ENCODE results near the gene ILK. TPM values are rescaled to one million over a fixed set of nuclear protein-coding genes. Genes with fewer than 3 reads are reported as not detected.

ILK gene
- total RNA-seq, 2 donors from 2014 or later = 114 to 118 TPM

DNA sequence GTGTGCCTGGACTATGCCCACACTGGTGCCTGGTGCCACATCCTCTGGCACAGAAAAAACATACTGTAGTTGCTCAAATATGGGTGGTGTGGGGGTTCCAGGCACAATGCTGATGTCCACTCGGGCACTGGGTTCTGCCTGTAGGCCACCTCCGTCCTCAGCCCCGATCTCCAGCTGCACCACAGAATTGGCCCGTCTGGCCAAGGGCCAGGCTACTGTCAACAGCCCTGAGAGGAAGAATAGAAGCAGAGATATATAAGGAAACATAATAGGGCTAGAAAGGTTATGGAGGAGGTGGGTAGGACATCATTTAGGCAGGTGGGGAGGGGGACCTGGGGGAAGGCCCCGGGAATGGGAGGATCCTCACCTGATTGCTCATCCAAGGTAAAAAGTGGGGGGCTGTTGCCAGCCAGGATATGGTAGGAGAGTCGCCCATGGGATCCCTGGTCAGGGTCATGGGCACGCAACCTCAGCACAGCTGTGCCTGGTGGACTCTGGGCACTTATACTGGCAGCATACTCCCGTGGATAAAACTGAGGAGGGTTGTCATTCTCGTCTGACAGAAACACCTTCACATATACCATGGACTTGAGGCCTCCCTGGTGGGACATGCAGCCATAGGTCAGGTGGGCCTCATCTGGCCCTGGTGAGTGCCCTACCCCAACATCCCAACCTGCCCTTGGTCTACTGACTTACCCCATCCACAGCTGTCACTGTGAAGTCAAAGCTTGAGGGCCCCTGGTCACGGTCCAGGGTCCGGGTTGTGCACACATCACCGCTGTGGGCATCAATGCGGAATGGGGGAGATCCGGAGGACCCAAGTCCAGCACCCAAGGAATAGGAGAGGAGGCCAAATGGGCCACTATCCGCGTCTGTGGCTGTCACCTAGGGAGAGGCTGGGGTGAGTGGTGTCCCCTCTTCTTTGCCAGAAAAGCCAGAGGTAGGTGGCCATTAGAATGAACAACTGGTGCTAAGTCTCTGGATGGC is 30.1 kb downstream of the ILK start:
- Mint-ChIP-seq H3K4me3 (no peak overlapping the region), H3K9me3 (no peaks in the 10 kb centered on the region), H3K27me3 (ENCODE audit: low read depth) (no peaks in the 10 kb centered on the region), H3K4me1 (ENCODE audit: low read depth) (no peaks in the 10 kb centered on the region), H3K36me3 (ENCODE audit: insufficient read depth in 2 of 2) (no peaks in the 10 kb centered on the region), H3K27ac (no peak overlapping the region)
- ATAC-seq (replicated peaks in 1 of 2) (no peak), DNase-seq (no peak)

DNA sequence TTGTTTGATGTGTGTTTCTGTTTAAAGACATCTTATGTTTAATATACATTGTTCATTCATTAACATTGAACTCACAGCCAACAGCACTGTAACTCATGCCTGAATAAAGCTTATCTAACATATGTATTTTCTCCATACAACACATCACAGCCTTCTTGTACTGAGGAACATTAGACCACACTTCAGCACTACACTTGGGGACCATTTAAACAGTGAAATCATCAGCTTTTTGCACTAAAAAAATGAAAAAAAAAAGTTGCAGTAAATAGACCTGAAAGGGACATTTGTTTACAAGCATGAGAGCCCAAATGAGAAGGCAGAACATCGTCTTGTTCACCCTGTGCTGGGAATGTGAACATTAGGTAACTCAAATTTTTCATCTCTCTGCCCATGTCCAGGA is 31.0 kb downstream of the ILK start:
- Mint-ChIP-seq H3K9me3 (no peaks in the 10 kb centered on the region), H3K27me3 (ENCODE audit: low read depth) (no peaks in the 10 kb centered on the region), H3K36me3 (ENCODE audit: insufficient read depth in 2 of 2) (no peaks in the 10 kb centered on the region), H3K4me3 (no peak overlapping the region), H3K27ac (no peak overlapping the region), H3K4me1 (ENCODE audit: low read depth) (peaks cover 3% of the 10 kb centered on the region)
- DNase-seq (no peak), ATAC-seq (replicated peaks in 1 of 2) (no peak)

DNA sequence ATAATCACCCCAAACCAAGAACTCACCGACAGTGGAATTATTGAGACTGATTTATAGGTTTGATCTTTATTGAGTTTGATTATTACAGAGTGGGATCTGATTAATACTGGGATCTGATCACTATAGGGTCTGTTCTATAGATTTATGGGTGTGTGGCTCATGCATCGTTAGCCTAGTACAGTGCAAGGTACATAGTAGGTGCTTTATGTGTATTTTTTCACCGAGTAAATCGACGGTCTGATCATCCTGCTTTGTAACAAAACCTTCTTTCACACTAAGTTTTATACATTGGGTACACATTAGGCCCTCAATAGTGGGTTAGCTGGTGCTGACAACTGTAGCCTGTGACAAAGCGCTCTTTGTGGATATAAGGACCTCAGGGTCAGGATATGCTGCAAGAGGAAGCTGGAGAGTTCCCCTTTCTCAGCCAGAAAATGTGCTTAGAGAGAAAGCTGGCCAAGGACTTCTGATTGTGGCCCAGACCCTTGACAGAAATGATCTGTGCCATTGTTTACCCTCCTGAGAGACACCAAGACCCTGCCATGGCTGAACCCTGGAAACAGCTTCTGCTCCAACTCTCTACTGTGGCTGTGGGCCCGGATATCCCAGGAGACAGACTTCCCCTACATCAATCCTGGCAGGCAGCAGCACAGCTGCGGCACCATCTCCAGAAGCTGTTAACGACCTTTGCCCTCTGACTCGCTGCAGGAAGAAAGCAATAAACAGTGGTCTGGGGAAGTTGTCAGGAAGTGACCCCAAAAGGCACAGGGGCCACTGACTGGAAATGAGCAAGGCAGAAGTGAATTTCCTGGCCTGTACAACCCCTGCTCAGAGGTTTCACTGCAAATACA is 31.7 kb downstream of the ILK start:
- ATAC-seq (replicated peaks in 1 of 2) (peak in 1 of 2 donors; percentile 54), DNase-seq (no peak)
- peak overlapping the region; percentile 20 for H3K27ac Mint-ChIP-seq
- peaks cover 5% of the 10 kb centered on the region for H3K4me1 Mint-ChIP-seq (ENCODE audit: low read depth)
- no peaks in the 10 kb centered on the region for H3K9me3 Mint-ChIP-seq
- no peaks in the 10 kb centered on the region for H3K36me3 Mint-ChIP-seq (ENCODE audit: insufficient read depth in 2 of 2)
- H3K27me3 Mint-ChIP-seq (ENCODE audit: low read depth) = no peaks in the 10 kb centered on the region
- H3K4me3 Mint-ChIP-seq = no peak overlapping the region

DNA sequence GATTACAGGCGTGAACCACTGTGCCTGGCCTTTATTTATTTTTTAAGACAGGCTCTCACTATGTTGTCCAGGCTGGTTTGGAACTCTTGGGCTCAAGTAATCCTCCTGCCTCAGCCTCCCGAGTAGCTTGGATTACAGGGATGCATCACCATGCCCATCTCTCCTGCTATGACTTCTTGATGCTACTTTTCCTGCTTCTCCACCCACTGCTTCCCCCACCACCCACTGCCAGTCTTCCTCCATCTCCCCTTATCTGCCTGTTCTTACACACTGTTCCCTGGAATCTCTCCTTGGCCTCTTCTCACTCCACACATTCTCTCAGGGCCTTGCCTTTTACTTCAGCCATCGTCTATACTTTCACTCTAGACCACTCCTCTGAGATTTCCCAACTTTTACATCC is 32.9 kb downstream of the ILK start:
- Mint-ChIP-seq H3K4me1 (ENCODE audit: low read depth) (peaks cover 5% of the 10 kb centered on the region), H3K27me3 (ENCODE audit: low read depth) (no peaks in the 10 kb centered on the region), H3K9me3 (no peaks in the 10 kb centered on the region), H3K27ac (no peak overlapping the region), H3K4me3 (no peak overlapping the region), H3K36me3 (ENCODE audit: insufficient read depth in 2 of 2) (no peaks in the 10 kb centered on the region)
- DNase-seq (no peak), ATAC-seq (replicated peaks in 1 of 2) (no peak)

DNA sequence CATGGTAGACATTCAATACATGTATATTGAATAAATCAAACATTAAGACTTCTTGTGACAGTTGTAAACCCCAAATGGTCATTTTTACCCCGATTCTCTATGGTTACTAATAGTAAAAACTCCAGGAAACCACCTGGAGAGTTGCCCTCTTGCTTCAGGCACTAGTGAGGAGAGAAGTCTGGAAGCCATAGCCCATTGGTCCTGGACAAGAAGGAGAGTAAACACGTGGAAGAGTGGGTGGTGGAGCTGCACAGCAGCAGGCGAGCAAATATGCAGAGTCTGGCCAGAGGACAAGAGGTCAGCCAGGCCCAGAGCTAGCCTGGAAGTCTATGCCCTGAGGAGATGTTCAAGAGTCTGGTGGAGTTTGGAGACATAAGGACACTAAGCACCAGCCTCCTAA is 34.3 kb downstream of the ILK start:
- no peaks in the 10 kb centered on the region for H3K9me3 Mint-ChIP-seq
- no peaks in the 10 kb centered on the region for H3K36me3 Mint-ChIP-seq (ENCODE audit: insufficient read depth in 2 of 2)
- DNase-seq = no peak
- H3K4me1 Mint-ChIP-seq (ENCODE audit: low read depth) = peaks cover 5% of the 10 kb centered on the region
- no peak overlapping the region for H3K27ac Mint-ChIP-seq
- no peak for ATAC-seq (replicated peaks in 1 of 2)
- no peaks in the 10 kb centered on the region for H3K27me3 Mint-ChIP-seq (ENCODE audit: low read depth)
- H3K4me3 Mint-ChIP-seq = no peak overlapping the region

DNA sequence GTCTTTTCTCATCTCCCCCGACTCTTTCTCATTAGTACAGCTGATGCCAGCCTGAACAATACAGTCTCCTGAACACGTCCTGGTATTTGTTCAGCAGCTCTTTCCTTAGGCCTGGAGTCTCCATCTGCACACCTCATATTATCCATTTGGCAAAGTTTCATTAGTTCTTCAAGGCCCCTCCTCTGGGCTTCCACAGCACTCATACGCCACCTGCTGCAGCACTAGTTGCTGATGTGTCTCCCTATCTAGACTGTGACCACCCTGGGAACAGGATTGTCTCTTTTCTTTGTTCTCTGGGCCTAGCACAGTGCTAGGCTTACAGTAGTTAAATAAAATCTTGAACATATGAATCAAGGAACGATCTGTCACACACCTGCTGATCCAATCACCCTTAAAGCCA is 34.9 kb downstream of the ILK start:
- Mint-ChIP-seq H3K27me3 (ENCODE audit: low read depth) (no peaks in the 10 kb centered on the region), H3K4me1 (ENCODE audit: low read depth) (peaks cover 5% of the 10 kb centered on the region), H3K36me3 (ENCODE audit: insufficient read depth in 2 of 2) (no peaks in the 10 kb centered on the region), H3K9me3 (no peaks in the 10 kb centered on the region), H3K4me3 (no peak overlapping the region), H3K27ac (no peak overlapping the region)
- ATAC-seq (replicated peaks in 1 of 2) (no peak), DNase-seq (no peak)

DNA sequence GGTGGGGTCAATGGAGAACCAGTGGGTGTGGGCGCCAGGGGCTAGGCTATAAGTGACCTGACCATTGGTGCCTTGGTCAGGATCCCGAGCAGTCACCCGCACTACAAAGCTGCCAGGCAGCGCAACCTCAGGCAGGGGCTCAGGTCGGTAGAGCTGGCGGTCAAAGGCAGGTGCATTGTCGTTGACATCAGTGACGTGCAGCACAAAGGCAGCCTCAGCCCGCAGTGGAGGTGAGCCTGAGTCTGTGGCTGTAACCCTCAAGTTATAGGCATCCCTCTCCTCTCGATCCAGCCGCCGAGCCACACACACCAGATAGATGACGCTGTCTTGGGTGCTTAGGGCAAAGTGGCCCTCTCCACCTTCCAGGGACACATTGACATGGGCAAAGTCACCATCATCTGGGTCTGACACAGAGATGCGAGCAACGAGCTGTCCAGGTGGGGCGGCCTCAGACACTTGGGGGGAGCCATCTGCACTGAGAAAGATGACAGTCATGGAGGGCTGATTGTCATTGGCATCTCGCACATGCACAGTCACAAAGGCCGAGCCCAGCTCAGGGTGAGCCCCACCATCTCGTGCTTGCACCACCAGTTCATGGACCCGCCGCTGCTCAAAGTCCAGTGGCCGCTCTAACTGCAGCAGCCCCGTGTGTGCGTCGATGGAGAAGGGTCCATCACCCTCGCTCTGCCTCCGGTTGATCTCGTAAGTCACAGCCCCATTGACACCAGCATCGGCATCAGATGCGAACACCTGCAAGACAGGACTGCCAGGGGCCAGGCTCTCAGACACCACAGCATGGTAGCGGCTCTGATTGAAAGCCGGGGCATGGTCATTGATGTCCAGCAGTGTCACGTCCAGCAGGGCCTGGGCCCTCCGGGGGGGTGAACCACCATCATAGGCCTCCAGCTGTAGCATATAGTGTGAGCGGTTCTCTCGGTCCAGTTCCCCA is 36.7 kb downstream of the ILK start:
- no peak overlapping the region for H3K4me3 Mint-ChIP-seq
- no peak for ATAC-seq (replicated peaks in 1 of 2)
- DNase-seq = no peak
- H3K4me1 Mint-ChIP-seq (ENCODE audit: low read depth) = peaks cover 5% of the 10 kb centered on the region
- H3K36me3 Mint-ChIP-seq (ENCODE audit: insufficient read depth in 2 of 2) = no peaks in the 10 kb centered on the region
- H3K27me3 Mint-ChIP-seq (ENCODE audit: low read depth) = no peaks in the 10 kb centered on the region
- no peak overlapping the region for H3K27ac Mint-ChIP-seq
- H3K9me3 Mint-ChIP-seq = no peaks in the 10 kb centered on the region

DNA sequence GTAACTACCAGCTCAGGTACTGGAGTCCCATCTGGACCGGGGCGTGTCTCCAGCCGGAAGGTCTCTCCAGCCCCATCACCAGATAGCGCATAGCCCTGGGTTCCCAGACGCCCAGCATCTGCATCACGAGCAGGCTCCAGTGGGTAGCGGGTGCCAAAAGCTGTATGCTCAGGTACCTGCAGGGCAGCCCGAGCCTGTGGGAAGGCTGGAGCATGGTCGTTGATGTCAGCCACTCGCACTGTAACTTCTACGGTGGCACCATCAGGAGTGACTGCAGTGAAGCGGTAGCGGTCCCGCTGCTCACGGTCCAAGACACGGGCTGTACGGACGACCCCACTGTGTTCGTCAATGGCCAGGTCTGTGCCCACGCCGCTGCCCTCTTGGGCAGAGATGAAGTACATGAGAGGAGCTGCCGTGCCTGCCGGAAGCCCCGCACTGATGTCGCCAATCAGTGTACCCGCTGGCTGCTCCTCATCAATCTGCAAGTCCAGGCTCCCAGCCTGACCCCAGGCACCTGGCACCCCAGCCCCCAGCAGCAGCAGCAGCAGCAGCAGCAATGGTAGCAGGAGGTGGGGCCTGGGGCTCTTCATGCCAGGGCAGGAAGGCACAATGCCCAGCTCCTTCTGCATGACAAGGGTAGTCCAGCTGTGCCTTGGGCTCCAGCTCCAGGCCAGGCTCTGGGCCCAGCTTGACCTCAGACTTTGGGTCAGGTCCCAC is 37.6 kb downstream of the ILK start:
- Mint-ChIP-seq H3K4me1 (ENCODE audit: low read depth) (peaks cover 5% of the 10 kb centered on the region), H3K27ac (no peak overlapping the region), H3K4me3 (no peak overlapping the region), H3K36me3 (ENCODE audit: insufficient read depth in 2 of 2) (no peaks in the 10 kb centered on the region), H3K9me3 (no peaks in the 10 kb centered on the region), H3K27me3 (ENCODE audit: low read depth) (no peaks in the 10 kb centered on the region)
- DNase-seq = no peak
- ATAC-seq (replicated peaks in 1 of 2) = no peak

DNA sequence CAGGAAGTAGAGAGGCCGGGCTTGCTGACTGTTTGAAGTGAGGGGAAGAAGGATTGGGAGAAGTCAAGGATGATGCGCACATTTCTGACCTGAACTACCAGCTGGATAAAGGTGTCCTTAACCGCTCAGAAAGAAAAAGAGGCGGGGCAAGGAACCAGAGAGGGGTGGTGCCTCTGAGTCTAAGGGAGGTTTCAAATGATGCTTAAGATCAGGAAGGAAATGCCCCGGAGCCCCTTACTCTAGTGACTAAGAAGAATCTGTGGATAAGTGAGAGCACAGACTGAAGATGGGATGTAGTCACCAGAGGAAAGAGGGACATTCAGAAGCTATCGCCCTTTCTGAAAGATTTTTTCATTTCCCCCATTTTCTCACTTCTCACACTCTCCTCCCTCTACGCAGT is 39.4 kb downstream of the ILK start:
- DNase-seq (peak in 1 of 2 donors; percentile 15), ATAC-seq (replicated peaks in 1 of 2) (no peak)
- H3K27me3 Mint-ChIP-seq (ENCODE audit: low read depth) = no peaks in the 10 kb centered on the region
- peaks cover 5% of the 10 kb centered on the region for H3K4me1 Mint-ChIP-seq (ENCODE audit: low read depth)
- H3K36me3 Mint-ChIP-seq (ENCODE audit: insufficient read depth in 2 of 2) = no peaks in the 10 kb centered on the region
- H3K27ac Mint-ChIP-seq = no peak overlapping the region
- H3K4me3 Mint-ChIP-seq = no peak overlapping the region
- no peaks in the 10 kb centered on the region for H3K9me3 Mint-ChIP-seq

DNA sequence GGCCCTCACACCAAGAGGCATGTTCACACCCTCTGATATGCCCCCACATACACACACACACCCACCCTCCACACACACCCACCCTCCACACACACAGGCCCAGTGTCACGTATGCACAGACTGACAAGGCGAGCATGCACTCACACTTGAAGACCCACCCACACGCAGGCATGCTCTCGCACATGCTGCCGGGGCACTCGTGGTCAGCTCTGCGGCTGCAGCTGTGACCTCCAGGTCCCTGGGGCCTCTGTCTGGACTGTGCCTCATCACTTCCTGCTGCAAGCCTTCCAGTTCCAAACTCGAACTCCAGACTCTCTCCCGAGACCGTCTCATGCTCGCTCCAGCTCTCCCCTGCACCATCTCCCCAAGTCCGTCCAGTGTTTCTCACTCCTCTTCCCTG is 42.5 kb downstream of the ILK start:
- Mint-ChIP-seq H3K9me3 (no peaks in the 10 kb centered on the region), H3K27me3 (ENCODE audit: low read depth) (no peaks in the 10 kb centered on the region), H3K4me3 (no peak overlapping the region), H3K27ac (no peak overlapping the region), H3K4me1 (ENCODE audit: low read depth) (no peaks in the 10 kb centered on the region), H3K36me3 (ENCODE audit: insufficient read depth in 2 of 2) (no peaks in the 10 kb centered on the region)
- ATAC-seq (replicated peaks in 1 of 2) = no peak
- DNase-seq = no peak

DNA sequence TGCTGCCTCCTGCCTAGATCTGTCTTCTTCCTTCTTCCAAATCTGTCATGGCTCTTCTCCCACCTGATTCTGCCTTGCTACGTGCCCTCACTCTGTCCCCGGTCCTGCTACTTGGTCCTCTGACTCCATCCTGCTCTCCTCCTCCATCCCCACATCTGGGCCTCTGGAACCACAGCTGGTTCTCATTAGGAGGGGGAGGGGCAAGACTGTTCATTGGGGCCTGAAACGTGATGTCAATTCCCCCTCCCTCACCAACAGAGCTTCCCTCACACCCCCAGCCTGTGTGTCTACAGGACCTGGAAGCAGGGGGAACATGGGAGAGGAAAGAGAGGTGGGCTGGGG is 43.0 kb downstream of the ILK start:
- no peak overlapping the region for H3K27ac Mint-ChIP-seq
- ATAC-seq (replicated peaks in 1 of 2) (peak in 1 of 2 donors; percentile 8), DNase-seq (peak in 1 of 2 donors; percentile 33)
- H3K9me3 Mint-ChIP-seq = no peaks in the 10 kb centered on the region
- no peaks in the 10 kb centered on the region for H3K4me1 Mint-ChIP-seq (ENCODE audit: low read depth)
- no peaks in the 10 kb centered on the region for H3K27me3 Mint-ChIP-seq (ENCODE audit: low read depth)
- no peaks in the 10 kb centered on the region for H3K36me3 Mint-ChIP-seq (ENCODE audit: insufficient read depth in 2 of 2)
- no peak overlapping the region for H3K4me3 Mint-ChIP-seq

DNA sequence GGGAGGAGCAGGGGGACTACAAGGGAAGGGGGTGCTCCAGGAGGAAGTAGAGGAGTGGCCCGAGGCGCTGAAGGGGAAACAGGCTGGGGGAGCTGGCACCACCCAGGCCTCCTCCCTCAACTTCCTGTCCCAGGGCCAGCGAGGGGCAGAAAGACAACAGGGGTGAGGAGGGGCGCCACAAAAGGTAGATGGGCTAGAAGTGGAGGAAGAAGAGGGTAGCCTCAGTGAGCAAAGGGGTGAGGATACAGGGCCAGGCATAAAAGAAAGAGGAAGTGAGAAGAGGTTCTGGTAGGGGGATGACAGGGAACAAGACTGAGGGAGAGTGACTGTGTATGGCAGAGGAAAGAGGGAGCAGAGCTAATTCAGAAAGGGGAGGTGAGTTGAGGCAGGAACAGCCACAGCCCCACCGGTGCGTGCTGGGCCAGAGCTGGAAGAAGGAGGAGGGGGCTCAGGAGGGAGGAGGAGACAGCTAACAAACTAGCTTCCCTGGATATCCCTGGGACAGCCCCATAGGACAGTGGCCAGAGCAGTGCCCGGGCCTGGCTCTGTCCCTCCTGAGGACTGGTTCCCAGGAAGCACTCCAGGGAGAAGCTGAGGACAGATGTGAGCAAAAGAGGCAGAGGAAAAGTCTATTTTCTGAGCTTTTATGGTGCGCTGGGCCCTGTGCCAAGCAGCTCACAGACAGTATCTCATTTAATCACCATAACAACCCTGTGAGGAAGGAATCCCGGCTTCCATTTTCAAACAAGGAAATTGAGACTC is 43.5 kb downstream of the ILK start:
- Mint-ChIP-seq H3K27me3 (ENCODE audit: low read depth) (no peaks in the 10 kb centered on the region), H3K27ac (no peak overlapping the region), H3K36me3 (ENCODE audit: insufficient read depth in 2 of 2) (no peaks in the 10 kb centered on the region), H3K4me3 (no peak overlapping the region), H3K9me3 (no peaks in the 10 kb centered on the region), H3K4me1 (ENCODE audit: low read depth) (no peaks in the 10 kb centered on the region)
- peak; percentile 51 to 65 for ATAC-seq (replicated peaks in 1 of 2)
- DNase-seq = peak; percentile 40 to 58
